OCI-LY3 (cell line): Measurements from ENCODE around the gene ANKRD65.
"Not testable (repeated sequence)": the region's sequence is repeated elsewhere in the genome, so short reads cannot be mapped to it uniquely, and the experiment has no call there.

ENCODE experiments used
- H2AFZ ChIP-seq: fragments of 200-600, 300-600 bp; shearing (Covaris generic); 2 replicates; pipeline ENCODE4 v1.6.0; 2014; ENCODE audit warnings: antibody characterized with exemption, low read depth, low read length
- H3K27ac ChIP-seq: fragments of 200-600, 300-600 bp; sonication (generic); 2 replicates; pipeline ENCODE4 v1.5.1; 2014; ENCODE audit warnings: mild to moderate bottlenecking, low read length, moderate library complexity, mixed read lengths
- H3K27me3 ChIP-seq: fragments of 200-600, 300-600 bp; sonication (generic); 2 replicates; pipeline ENCODE4 v1.6.1; 2014; ENCODE audit warnings: low read depth, low read length, mixed read lengths
- H3K36me3 ChIP-seq: fragments of 200-600, 300-600 bp; sonication (generic); replicated peaks from 2 replicates; pipeline ENCODE3; 2014; ENCODE audit warnings: low read depth, low read length, mixed read lengths
- H3K4me1 ChIP-seq: fragments of 300-600, 200-600 bp; sonication (generic); 2 replicates; pipeline ENCODE4 v1.6.1; 2014; ENCODE audit warnings: low read length, mixed read lengths
- H3K4me2 ChIP-seq: fragments of 200-600, 300-600 bp; sonication (generic); 2 replicates; pipeline ENCODE4 v1.6.1; 2014; ENCODE audit warnings: low read length, mixed read lengths
- H3K4me3 ChIP-seq: fragments of 300-600, 200-600 bp; sonication (generic); 2 replicates; pipeline ENCODE4 v1.5.1; 2014; ENCODE audit warnings: antibody characterized with exemption, mild to moderate bottlenecking, low read length, moderate library complexity
- H3K79me2 ChIP-seq: fragments of 300-600, 200-600 bp; shearing (Covaris generic); 2 replicates; pipeline ENCODE4 v1.6.1; 2014; ENCODE audit warnings: mild to moderate bottlenecking, low read length, mixed read lengths
- H3K9ac ChIP-seq: fragments of 300-600, 200-600 bp; shearing (Covaris generic); 2 replicates; pipeline ENCODE4 v1.6.0; 2014; ENCODE audit warnings: mild to moderate bottlenecking, low read length, moderate library complexity
- H3K9me3 ChIP-seq: fragments of 200-600, 300-600 bp; shearing (Covaris generic); 2 replicates; pipeline ENCODE4 v1.6.1; 2014; ENCODE audit warnings: low read length, mixed read lengths; ENCODE audit not compliant: insufficient read depth
- H4K20me1 ChIP-seq: fragments of 200-600, 300-600 bp; sonication (generic); 2 replicates; pipeline ENCODE4 v1.6.1; 2016; ENCODE audit warnings: low read length, mixed read lengths; ENCODE audit not compliant: insufficient read depth
- CTCF ChIP-seq: fragments of 200-600, 300-600 bp; sonication (generic); IDR thresholded peaks from 2 replicates; pipeline ENCODE4 v1.5.1; 2014; ENCODE audit warnings: antibody characterized with exemption, low read length, low read depth
- EZH2phosphoT487 ChIP-seq: fragments of 200-600 bp; shearing (Covaris generic); IDR thresholded peaks from 2 replicates; pipeline ENCODE4 v1.6.1; 2018; ENCODE audit warnings: antibody characterized with exemption, mixed run types, low read depth

Gene ANKRD65

GRCh38 chr1:1371364-1371745 is 49.7 kb downstream of the ANKRD65 start:
- H4K20me1 ChIP-seq = no peaks in the 10 kb centered on the region
- H3K4me2 ChIP-seq = no peak overlapping the region
- no peak for TF ChIP-seq EZH2phosphoT487
- TF ChIP-seq CTCF = no peak
- H3K27me3 ChIP-seq = no peaks in the 10 kb centered on the region
- H3K36me3 ChIP-seq = peaks cover 9% of the 10 kb centered on the region
- peaks cover 10% of the 10 kb centered on the region; the same call in 1 of the 2 replicates for H3K9me3 ChIP-seq
- H3K9ac ChIP-seq = no peak overlapping the region
- H2AFZ ChIP-seq = no peak overlapping the region
- no peak overlapping the region for H3K27ac ChIP-seq
- peaks cover 22% of the 10 kb centered on the region for H3K4me1 ChIP-seq
- H3K79me2 ChIP-seq = peaks cover 36% of the 10 kb centered on the region
- no peak overlapping the region for H3K4me3 ChIP-seq

- Histone ChIP-seq H3K27ac (no peak overlapping the region), H3K9me3 (peaks cover 10% of the 10 kb centered on the region; the same call in 1 of the 2 replicates), H3K79me2 (peaks cover 33% of the 10 kb centered on the region), H3K36me3 (peaks cover 4% of the 10 kb centered on the region), H2AFZ (no peak overlapping the region), H3K4me3 (no peak overlapping the region), H3K27me3 (no peaks in the 10 kb centered on the region), H3K4me2 (no peak overlapping the region), H3K4me1 (peaks cover 17% of the 10 kb centered on the region), H3K9ac (no peak overlapping the region), H4K20me1 (no peaks in the 10 kb centered on the region)
- TF ChIP-seq EZH2phosphoT487 = no peak
- TF ChIP-seq CTCF = no peak
Measured at GRCh38 chr1:1370771-1371300, 50.2 kb downstream of the ANKRD65 start.

DNA sequence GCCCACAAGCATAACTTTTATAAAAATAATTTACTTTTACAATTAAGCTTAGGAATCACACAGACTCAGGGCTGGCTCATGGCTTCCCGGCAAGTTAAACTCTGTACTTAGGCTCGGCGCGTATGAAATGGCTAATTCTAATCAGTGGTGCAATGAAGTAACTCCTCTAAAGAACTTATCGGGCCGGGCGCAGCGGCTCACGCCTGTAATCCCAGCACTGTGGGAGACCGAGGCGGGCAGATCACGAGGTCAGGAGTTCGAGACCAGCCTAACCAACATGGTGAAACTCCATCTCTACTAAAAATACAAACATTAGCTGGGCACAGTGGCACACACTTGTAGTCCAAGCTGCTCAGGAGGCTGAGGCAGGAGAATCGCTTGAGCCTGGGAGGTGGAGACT is 51.0 kb downstream of the ANKRD65 start:
- not testable (repeated sequence) for H3K4me3 ChIP-seq, H3K4me2 ChIP-seq, H4K20me1 ChIP-seq, H3K27ac ChIP-seq, H2AFZ ChIP-seq, H3K27me3 ChIP-seq, H3K9ac ChIP-seq, H3K36me3 ChIP-seq
- H3K79me2 ChIP-seq = peaks cover 33% of the 10 kb centered on the region
- H3K4me1 ChIP-seq = peaks cover 17% of the 10 kb centered on the region
- H3K9me3 ChIP-seq = peaks cover 10% of the 10 kb centered on the region; the same call in 1 of the 2 replicates
